NCI-H187 treated with DMSO at 0.1 percent for 48 hours (cell line): ENCODE measurements around the gene CES2.

ENCODE experiments used
- DNase-seq: peaks from one replicate; lab custom pipeline; 2025; lab: John Stamatoyannopoulos, UW

The CES2 gene

DNA sequence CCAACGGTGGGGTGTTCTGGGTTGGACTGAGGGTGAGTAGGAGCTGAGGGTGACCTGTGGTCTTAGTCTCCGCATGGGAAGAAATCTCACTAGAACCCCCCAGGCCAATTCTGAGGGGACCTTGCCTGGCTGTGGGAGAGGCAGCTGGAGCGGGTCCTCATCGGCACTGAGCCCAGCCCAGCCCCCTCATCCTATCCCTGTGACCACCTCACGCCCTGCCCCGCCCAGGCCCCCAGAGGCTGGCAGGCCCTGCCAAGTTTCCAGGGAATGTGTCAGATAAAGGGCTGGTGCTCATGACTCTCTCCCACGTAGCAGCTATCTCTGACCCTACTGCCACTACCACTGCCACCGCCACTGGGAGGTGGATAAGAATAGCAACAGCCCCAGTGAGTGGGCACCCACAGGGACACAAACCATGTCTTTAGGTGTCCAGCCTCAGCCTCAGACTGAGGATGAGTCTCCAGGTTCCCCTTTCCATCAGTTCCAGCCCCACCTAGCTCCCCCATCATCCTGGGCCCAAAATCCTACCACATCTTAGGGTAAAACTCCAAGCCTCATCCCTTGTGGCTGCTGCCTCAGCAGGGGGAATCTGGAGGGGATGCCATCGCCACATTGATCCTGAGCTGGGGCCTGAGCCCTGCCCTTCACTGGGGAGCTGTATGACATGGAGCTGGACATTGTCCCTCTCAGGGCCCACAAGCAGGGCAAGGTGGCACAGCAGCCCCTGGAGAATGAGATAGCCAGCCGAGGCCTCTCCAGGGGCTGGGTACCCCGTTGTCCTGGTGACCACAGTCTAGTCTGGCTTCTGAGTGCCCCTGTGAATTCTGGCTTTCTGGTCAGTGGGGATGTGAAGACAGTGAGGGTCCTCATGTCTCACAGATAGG, 31.5 kb upstream of the CES2 start:
- DNase-seq, result no peak

DNA sequence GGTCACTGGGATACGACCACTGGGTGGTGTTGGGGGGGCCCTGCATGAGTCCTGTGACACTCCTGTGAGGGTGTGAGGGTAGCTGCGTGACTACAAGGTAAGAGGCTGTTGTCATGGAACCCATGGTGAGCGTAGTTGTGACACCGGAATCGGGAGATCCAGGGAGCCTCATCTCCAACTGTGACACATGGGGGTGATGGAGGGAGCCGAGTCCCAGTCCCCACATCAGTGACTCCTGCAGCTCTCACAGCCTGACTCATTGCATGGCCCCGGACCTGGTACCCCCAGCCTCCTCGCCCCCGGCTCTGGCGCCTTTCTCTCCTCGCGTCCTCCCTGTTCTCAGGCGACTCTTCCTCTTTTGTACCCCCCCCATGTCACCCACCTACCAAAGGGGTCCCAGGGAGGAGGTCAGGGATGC, 30.9 kb upstream of the CES2 start:
- no peak for DNase-seq

DNA sequence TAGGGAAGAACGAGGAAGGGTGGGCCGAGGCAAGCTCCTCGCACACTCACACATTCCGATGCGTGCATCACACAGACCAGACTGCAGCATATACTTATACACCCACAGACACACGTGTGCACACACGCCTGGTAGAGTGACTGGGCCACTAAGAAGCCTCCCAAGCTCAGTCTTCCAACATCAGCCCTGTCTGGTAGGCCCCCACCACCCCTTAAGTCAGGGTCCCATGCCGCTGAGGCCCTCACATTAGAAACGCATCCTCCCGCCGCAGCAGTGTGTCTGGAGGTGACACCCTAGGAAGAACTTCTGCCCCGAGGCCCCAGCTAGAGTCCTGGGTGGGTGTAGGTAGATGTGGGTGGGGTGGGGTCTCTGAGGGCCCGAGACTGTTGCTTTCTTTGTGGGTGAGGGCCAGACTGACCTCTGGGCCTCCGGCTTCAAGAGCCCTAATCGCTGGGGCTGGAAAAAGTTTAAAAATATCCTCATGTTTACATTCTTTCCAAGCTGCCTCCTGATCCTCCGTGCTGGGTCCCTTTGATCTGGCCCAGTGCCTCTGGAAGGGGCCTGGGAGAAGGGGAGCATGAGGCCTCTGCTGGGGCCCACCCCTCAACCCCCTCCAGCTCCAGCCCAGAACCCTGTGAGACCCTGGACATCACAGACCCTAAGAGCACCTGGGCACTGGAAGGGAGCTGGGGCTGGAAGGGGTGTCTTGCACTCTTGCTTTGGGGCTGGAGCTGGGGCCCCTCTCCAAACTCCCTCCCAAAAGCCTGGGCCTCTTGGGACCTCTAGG, 30.3 kb upstream of the CES2 start:
- no peak for DNase-seq

DNA sequence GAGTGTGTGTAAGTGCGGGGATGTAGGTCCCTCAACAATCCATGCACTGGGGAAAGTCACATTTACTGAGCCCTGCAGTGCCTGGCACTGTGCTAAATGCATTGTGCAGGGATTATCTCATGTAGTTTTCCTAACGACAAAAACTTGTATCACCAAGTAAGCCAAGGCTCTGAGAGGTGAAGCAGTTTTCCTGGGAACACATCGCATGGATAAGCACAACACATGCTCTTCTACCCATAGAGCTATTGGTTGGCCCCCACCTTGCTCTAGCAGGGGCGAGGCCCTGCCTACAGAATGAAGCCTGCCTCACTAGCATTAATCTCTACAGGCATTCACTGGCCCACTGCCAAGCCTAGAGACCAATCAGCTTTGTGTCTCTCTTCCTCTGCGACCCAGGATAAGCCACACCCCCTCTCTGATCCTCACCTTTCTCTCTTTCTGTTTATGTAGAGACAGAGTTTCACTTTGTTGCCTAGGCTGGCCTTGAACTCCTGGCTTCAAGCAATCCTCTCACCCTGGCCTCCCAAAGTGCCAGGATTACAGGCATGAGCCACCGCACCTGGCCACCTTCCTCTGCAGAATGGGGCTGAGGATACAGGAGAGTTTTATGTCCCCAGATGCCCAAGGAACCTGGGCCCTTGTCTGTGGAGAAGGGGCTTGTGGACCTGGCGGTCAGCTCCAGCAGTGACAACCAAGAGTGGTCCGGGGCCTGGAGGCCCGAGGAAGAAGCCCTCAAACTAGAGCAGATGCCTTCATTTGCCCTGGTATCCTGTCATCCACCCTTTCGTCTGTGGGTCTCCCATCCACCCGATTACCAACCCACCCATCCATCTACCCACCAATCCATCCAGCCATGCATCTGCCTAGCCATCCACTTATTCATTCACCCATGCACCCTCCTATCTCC, 29.4 kb upstream of the CES2 start:
- DNase-seq, result no peak

DNA sequence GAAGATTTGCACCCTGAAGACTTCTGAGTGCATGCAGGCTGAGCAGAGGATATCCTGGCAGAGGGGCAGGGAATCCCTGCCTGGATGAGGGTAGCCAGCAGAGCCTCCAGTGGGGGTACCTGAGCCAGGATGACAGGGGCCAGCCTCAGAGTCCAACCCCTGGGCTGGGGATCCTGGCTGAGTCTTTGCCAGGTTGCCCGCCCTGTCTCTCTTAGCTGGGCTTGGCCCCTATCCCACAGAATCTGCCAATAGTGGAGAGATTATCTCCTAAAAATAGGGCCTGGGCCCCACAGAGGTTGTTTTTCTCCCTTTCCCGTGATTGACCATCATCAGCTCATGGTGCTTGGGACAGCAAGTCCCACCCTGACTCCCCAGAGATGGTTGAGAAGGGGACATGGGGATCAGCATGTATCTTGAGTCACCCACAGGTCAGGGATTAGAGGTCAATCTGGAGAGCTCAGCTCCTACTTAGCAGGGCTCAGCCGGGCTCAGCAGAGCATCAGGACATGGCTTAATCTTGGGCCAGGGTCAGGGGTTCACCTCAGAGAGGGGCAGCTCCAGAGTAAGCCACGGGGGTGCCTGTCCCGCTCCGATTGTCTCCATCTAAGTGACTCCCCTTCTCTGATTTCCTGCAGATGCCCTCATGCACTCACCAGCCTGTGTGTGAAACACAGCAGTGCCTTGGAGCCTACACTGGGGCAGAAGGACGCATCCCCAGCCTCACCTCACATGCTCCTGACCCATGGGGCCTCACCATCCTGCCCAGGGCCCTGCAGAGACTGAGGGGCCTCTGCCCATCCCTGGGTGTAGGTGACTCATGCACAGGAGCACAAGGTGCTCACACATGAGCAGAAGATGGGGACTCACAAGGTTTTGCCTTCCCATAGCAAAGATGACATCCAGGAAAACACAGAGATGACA, 28.1 kb upstream of the CES2 start:
- DNase-seq, result no peak

DNA sequence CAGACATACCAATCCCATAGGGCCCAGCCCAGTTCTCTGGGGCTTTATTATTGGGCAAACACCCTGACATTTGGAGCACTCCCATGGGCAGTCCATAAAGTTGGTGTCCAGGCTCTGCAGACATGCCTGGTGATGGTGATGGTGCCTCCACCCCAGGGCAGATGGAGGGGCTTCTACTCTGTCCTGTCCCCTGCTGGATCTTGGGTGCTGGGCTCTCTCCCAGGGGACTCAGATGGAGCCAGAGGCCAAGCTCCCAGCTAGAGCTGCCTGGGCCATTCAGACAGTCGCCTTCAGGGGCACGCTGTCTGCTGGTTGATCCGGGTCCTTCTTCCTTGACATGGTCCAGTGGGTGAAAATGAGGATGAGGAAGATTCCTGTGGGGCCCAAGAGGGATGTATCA, 27.2 kb upstream of the CES2 start:
- DNase-seq, result no peak

DNA sequence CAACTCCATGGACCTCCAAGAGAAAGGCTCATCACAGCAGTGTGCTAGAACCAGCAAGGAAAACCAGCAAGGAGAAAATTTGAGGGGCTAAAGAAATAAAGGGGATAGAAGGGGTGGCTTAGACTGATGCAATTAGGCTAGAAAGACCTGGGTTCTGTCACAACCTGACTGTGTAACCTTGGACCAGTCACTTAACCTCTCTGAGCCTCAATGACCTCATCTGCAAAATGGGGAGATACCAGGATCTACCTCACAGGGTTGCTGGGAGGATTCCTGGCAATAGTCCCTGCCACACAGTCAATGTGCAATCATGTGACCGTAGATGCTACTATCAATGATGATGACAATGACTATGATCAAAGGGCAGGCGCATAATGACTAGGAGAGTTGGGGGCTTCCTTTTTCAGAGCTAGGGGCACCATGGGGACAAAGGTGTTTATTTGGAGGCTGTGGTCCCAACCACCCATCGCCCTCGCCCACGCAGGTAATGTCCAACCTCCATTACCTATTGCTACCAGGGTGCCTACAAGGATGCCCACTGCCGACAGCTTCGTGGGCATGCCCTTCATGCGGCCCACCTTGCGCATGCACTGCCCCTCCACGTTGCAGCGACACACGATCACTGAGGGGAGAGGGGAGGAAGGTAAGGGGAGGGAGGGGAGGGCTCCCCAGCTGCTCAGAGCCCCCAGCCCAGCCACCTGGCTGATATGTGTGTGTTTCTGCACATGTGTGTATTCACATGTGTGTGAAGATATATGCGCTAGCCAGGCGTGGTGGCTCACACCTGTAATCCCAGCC, 26.4 kb upstream of the CES2 start:
- DNase-seq, result no peak

DNA sequence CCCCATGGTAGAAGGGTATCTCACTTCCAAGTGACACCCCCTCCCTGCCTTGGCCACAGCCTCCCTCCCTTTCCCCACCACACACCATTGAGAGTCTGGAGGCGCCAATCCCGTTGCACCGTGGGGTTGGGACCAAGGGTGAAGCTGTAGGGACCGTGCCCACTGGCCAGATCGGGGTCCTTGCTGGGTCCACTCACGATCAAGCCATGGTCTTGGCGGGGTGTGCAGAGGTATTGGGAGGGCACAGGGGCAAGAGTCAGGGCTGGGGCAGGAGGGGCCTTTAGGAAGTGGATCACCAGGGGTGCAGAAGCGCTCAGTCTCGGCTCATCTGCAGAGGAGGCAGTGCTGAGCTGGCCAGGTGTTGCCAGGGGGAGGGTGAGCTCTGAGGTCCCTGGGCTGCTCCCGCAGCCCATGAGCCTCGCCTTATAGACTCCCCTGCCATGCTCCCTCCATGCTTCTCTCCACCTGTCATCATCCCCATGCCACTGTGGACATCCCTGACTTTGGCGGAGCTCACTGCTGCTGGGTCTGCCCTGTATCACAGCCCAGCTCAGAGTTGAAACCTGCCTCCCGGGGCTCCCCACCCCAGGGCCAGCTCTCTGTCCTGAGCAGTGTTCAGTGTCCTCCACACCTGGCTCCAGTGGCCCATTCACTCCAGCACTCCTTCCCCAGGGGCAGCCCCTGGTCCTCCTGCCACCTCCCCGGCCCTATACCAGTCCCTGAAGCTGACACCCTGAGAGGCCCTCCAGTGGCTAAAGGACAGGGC, 25.0 kb upstream of the CES2 start:
- DNase-seq, result no peak

DNA sequence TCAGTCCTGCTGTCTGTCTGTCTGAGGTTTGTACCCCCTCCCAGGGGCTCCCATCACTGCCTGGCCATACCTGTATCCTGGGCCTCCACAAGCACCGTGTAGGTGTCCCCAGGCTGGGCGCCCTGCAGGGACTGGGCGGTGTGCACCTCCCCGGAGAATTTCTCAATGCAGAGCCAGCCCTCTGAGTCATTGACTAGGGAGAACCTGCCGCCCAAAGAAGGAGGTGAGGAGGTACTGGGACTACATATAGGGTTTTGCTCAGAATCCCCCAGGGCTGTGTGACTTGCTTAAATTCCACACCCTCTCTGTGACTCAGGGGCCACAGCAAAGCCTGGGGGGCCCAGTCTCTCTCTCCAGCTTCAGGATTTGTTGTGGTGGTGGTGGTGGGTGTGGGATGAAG, 24.2 kb upstream of the CES2 start:
- no peak for DNase-seq

DNA sequence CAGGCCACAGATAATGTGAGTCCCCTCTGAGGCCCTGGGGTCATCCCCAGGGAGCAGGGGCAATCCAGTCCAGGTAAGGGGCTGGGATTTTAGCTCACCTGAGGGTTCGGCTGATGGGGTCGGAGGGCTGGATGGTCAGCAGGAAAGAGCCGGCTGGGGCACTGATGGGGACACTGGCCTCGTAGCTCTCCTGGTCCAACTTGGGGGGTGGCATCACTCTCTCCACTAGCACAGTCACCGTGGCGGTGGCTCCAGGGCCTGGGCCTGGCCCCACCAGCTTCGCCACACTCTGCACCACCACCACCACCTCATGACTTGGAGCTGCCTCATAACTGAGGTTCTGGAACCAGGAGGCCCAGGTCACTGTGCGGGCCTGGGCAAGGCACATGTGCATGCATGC, 23.5 kb upstream of the CES2 start:
- no peak for DNase-seq

DNA sequence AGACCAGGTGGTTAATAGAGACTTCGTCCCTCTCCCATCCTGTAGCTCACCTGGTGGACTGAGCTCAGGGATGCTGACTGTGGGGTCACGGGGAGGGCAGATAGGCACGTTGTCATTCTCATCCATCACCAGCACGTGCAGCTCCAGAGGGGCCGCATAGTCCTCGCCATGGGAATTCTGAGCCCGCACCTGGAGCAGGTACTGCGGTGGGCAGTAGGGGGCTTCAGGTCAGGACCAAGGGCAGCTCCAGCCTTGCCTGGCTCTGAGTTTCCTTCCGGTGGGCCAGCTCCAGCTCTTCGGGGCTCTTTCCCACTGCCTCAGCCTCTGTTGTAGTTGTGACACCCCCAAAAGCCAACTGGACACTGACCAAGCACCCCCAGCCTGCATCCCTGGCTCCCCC, 22.2 kb upstream of the CES2 start:
- no peak for DNase-seq

DNA sequence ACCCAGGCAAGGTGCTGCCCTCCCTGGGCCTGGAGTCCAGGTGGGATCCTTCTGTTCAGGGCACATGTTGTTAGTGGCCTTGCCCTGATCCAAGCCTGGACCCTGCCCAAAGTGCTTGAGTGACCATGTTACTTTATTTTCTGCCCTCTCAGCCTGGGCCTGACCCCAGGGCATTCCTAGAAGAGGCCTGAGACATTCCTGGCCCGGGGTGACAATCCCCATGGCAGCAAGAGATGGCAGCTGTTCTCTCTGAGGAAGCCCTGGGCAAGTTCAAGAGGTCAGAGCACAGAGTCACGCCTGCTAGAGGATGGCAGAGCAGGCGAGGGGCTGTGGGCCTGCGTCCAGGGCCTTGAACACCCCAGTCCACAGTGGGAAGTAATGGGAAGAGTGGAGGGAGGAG, 21.6 kb upstream of the CES2 start:
- no peak for DNase-seq

DNA sequence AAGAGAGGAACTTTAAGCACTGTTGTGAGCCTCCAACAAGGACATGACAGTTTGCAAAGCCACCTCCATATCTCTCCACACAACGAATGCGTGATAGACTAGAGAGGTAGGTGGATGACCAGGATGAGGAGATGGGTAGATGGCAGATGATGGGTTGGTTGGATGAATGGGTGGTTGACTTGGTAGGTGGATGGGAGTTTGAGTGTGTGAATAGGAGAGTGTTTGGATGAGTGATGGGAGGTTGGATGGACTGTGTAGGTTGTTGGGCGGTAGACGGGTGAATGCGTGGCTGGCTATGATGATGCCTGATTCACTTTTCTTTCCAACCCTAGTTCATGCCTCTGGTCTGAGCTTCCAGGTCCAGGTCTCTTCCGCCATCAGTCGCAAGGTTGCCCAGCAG, 20.8 kb upstream of the CES2 start:
- DNase-seq, result no peak

DNA sequence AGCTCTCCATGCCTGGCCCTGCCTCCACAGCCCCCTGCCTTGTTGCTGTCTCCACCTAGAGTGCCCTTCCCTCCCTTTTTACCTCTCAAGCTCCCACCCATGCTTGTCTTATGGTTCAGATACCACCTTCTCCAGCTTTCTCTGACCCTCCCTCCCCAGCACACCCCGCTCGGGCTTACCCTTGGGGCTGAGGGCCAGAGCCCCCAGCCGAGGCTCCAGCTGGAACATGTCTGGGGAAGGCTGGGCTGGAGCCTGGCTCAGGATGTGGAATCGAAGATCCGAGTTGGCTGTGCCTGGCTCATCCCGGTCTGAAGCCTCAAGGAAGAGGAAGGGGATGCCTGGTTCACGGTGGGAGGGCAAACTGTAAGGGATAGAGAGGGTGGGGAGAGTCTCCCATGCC, 20.3 kb upstream of the CES2 start:
- DNase-seq, result no peak

DNA sequence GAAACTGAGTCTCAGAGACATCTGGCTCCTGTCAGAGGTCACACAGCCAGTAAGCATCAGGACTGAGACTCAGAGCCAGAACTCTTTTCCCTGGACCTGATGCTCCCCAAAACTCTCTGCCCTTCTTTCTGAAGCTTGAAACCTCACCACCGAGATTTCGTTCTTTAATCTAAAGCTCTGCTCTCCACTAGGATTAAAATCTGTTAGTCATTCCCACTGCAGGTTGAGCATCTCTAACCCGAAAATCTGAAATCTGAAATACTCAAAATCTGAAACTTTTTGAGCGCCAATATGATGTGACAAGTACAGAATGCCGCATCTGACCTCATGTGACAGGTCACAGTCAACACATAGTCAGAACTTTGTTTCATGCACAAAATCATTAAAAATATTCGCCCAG, 18.8 kb upstream of the CES2 start:
- DNase-seq, result no peak

DNA sequence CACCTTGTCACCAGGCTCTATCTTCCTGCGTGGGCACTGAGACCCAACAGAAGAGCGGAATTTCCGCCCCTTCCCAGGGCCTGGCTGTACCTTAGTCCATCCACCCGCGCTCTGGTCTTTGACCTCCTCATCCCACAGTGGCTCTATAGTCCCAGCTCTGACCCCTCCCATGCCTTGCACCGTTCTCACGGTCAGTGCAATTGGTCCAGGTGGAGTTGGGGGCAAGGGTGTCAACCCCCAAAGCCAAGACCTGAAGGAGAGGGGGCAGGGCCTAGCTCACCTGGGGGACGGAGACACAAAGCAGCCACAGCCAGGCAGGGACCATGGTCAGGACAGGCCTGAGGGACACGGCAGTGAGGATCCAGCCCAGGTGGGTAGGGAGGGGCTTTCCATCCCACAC, 17.6 kb upstream of the CES2 start:
- no peak for DNase-seq

DNA sequence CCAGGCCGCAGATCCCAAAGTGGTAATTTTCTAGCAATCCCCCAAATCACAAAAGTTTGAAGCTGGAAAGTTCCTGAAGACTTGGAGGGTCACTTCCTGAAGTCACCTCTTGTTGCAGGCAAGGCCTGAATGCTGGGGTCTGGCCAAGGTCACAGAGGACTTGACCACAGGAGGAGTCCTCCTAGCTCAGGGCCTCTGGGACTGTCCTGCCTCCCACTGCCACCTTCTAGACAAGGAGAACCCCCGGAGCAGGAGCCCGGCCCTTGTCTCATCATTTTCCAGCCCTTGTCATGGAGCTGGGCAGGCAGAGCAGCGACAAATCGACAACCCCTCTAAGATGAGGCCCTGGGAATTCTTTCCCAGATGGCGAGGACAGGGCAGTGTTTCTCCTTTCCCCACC, 17.0 kb upstream of the CES2 start:
- no peak for DNase-seq

DNA sequence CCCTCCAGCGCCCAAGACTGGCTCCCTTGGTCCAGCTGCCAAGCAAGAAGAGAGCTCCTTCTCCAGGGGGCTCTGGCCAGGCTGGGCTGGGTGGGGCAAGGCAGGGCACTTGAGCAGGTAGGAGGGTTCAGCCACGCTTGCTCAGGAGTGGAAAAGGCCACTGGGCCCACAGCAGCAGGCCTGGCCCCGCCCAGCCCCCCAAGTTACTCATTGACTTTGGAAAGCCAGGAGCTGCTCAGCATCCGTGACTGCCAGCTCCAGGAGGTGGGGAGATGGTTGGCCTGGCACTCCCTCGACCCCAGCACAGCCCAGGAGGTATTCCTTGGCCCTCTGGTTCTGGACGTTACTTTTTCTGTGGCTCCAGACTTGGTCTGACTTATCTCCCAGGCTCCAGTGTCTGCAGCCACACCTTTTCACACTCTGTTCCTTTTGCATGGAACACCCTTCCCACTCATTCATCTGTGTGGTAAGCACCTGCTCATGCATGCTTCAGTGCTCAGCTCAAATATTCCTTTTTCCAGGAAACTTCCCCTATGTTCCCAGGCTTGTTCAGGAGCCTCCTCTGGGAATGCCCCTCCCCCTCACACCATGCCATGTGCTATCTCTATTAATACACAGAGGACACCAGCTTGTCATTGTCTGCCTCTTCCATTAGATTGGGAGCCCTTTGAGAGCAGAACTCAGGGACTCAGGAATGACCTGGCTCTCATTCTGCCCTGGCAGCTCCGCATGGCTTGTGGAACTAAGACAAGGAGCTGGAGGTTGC, 16.3 kb upstream of the CES2 start, which contains the start of gene CDH16:
Gene CDH16, minus strand, starts transcription at position 83 of the 766 bp plus-strand sequence. CDS start 820 bp downstream, outside the sequence.
- DNase-seq, result no peak
